GM21529 (cell line): ENCODE data around the gene LRTM2.

Source experiments
- ATAC-seq: cut with Tn5 transposase; IDR thresholded peaks from one replicate; pipeline ENCODE4 v1.9.1; 2021; ENCODE audit not compliant: unreplicated experiment

Gene LRTM2

DNA sequence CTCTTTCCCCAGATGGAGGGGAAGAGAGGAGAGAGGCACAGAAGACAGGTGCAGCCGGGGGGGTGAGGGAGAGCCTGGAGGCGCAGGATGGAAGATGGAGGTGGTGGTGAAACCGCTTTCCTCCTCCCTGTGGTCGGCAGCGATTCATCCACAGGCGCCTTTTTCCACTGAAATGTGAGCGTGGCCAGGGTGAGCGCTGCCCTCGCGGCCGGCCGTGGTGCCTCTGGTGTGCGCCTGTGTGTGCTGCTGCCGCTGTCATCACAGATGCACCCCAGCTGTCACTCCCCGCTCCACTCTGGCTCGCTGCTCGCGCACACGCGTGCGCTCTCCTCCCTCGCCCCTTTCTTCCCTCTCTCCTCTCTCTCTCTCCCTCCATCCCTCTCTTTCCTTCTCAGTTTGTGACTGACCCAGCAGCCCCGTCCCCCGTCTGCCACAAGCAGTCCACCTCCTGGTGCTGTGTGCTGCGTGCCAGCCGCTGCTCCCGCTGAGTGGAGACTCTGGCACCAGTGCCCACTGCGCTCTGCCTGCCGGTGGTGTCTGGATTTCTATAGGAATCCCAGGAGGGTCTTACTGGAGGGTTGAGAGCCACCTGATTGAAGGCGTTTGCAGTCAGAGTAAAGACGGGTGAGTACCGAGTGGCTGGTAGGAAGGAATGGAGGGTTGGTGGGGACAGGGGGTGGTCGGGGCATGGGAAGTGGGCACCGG is at the start of gene LRTM2:
TSS of gene LRTM2 (plus strand) at position 375 of the 705 bp plus-strand sequence. CDS start 7,584 bp downstream, outside the sequence.
- ATAC-seq: no peak

DNA sequence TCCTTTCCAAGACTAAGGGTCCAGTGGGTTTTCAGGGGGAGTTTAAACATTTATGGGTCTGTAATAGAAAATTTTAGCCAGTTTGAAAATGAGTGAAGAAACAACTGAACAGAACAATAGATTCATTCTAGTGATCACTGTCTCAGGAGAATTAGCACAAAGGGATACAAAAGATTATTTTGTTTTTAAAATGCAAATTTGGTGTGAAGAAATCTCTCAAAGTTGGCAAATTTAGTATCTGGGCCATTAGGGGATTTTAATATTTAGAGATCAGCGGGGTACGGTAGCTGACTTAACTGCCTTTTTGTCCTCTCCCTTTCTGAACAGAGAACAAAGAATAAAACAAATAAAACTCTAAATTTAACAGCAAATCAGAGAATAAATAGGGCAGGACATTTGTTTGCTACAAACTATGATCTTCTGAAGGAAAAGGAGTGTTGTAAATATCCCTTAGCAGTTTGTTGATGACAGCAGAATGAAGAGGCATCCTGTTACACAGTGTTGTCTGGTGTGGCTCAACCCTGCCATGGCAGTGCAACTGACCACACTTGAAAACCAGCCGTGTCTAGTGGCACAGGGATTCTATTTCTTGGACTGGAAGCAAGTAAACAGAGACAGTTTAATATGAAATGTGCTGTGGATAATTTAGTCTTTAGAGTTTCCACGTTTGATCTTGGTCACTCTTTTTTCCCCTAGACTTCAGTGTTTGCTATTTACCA is 46.3 kb upstream of the LRTM2 start:
- ATAC-seq: no peak

GRCh38 chr12:1776170-1776921 is 44.0 kb upstream of the LRTM2 start:
- ATAC-seq: no peak

DNA sequence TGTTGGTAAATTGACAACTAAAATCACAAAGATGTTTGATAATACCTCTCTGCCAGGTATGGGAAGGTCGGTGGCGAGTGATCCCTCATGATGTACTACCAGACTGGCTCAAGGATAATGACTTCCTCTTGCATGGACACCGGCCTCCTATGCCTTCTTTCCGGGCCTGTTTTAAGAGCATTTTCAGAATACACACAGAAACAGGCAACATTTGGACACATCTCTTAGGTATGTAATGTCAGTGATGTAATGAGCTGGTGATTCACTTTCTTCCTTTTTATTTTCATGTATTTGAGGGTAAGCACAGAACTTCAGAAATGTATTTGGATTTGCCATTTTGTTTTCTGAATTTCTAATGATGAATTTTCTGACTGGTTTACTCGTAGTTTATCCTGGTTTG is 42.6 kb upstream of the LRTM2 start:
- ATAC-seq: no peak

DNA sequence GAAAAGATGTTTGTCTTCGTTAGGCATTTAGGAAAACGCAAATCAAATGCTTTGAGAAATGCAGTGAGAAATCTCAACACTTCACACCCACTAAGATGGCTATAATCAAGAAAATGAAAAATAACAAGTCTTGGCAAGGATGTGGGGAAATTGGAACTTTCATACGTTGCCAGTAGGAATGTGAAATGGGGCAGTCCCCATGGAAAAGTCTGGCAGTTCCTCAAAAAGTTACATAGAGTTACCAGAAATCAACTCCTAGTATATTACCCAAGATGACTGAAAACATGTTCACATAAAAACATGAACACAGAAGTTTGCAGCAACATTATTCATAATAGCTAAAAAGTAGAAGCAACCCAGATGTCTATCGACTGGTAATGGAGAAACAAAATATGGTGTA is 41.5 kb upstream of the LRTM2 start:
- ATAC-seq: no peak

DNA sequence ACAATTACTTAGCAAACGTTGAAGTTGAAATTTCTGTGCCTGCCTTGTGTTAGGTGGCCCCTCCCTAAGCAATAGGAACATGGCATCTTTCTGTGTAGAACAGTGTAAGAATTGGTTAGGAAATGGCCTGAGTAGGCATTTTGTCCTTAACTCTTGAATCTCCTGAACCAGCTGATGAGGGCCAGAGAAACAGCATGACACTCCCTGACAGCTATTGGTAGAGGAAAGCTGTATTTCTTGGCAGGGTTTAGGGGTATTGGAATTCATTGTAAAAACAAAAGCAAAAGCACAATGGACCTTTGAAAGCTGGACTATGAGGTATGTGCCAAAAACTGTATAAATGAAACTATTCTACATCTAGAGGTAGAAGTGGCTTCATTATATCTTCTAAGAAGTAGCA is 40.6 kb upstream of the LRTM2 start:
- no peak for ATAC-seq

- no peak for ATAC-seq
Measured at GRCh38 chr12:1781772-1782171, 38.6 kb upstream of the LRTM2 start.

DNA sequence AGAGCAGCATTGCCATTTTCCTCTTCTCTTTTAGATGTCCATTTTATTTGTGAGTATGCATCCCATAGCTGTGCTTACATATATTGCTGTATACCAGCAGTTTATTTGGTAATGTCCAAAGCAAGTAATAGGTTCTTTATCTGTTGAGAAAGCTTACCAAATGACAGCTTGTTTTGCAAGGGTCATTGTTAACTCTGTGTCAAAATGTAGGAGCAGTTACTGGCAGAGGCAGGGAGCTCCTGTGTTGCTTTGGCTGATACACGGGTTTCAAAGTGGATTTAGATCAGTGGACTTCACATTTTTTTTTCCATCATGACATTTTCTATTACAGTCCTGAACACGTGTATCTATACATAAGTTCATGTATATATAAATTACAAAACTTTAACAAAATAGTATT is 38.1 kb upstream of the LRTM2 start:
- ATAC-seq: no peak

- ATAC-seq: no peak
Measured at GRCh38 chr12:1787714-1788113, 32.7 kb upstream of the LRTM2 start.

DNA sequence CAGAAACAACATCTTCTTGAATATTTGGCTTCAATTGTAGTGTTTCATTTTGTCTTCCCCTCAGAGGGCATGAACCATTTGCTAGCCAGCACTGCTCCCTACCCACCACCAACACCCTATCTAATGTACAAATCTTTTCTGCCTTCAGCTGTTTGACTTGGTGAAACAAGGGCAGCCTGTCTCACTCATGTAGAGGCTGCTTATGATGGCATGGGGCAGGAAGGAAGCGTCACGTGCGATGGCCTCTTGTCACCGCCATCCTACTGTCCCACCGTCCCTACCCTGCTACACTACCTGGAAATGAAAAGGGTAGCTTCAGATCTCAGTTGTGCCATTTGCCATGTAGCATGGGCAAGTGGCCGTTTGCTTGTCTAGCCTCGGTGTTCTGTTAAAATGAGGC is 29.9 kb upstream of the LRTM2 start:
- ATAC-seq: no peak

GRCh38 chr12:1791104-1791841 is 29.1 kb upstream of the LRTM2 start:
- no peak for ATAC-seq

DNA sequence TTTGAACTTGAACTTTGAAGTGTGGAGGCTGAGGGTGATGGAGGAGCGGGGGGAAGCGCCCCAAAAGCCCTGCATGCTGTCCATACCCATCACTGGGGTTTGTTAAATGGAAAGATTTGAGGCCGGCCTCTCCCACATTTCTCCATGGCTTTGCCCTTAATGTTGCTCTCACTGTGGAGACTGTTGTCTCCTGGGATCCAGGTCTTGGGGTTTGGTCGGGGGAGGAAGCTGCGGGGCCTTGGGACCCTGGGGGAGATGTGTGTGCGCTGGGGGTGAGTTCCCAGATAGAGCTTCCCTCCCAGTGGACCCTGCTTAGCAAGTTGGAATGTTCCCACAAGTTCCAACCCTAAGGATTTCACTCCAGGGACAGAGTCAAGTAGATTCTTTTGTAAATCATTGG is 28.0 kb upstream of the LRTM2 start:
- no peak for ATAC-seq

GRCh38 chr12:1793426-1794210 is 26.7 kb upstream of the LRTM2 start:
- ATAC-seq: no peak

DNA sequence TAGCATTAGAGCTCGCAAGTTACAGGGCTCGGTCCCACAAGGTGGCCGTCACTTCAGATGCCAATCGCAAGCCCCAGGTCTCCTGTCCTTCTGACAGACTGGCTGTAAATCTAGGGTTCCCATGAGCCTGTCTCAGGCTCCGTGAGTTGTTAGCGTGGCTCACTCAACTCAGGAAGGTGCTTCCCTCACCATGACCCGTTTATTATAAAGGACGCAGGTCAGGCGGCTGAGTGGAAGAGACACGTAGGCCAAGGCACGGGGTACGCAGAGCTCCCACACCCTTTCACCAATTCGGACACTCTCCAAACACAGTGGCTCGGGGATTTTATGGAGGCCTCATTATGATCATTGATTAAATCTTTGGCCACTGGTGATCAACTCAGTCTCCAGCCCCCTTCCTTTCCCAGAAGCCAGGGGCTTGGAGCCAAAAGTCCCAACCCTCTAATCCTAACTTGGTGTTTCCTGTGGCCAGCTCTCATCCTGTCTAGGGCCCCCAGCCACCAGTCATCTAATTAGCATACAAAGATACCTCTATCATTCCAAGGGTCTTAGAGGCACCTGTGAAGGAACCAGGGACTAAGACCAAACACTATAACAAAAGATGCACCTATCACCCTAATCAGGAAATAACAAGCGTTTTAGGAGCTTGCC is 25.8 kb upstream of the LRTM2 start:
- no peak for ATAC-seq

- ATAC-seq: no peak
Measured at GRCh38 chr12:1795221-1795784, 25.1 kb upstream of the LRTM2 start.

- peak; percentile 90 for ATAC-seq
Measured at GRCh38 chr12:1795785-1796514, 24.4 kb upstream of the LRTM2 start.

DNA sequence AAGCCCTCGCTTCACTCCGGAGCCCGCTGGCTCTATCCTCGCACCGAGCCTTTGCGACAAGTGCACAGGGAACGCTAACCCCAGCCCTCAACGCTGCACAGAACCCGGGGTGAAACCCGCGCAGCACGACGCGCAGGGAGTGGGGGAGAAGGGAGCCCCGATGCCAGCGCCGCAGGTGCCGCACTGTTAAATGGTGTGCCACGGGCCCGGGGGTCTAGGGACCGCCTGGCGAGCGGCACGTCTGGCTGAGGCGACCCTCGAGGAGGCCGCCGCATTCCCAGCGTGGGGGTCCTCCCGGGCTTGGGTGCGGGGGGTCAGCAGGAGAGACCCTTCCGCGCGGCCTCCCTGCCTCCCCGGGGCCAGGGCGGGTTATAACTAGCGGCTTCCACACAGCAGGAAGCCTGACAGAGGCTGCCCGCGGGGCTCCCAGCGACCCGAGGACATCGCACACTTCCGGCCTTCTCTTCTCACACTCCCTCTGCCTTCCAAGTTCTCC is 23.8 kb upstream of the LRTM2 start:
- ATAC-seq: peak; percentile 15

GRCh38 chr12:1797011-1797901 is 23.1 kb upstream of the LRTM2 start:
- ATAC-seq: no peak
